ENCODE results near the gene CLDN2. TPM values are rescaled to one million over a fixed set of nuclear protein-coding genes. Genes with fewer than 3 reads are reported as not detected.
"Not testable (repeated sequence)": the region's sequence is repeated elsewhere in the genome, so short reads cannot be mapped to it uniquely, and the experiment has no call there.

CLDN2 gene, protein sequence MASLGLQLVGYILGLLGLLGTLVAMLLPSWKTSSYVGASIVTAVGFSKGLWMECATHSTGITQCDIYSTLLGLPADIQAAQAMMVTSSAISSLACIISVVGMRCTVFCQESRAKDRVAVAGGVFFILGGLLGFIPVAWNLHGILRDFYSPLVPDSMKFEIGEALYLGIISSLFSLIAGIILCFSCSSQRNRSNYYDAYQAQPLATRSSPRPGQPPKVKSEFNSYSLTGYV
- not detected in 2 replicates for total RNA-seq (2014; rRNA removed; shearing (Covaris generic))
- polyA plus RNA-seq (2015; cell fraction: cytosol; rRNA removed), result not detected in 2 replicates
- polyA plus RNA-seq (2015; cell fraction: nucleus; rRNA removed), result not detected in 2 replicates

DNA sequence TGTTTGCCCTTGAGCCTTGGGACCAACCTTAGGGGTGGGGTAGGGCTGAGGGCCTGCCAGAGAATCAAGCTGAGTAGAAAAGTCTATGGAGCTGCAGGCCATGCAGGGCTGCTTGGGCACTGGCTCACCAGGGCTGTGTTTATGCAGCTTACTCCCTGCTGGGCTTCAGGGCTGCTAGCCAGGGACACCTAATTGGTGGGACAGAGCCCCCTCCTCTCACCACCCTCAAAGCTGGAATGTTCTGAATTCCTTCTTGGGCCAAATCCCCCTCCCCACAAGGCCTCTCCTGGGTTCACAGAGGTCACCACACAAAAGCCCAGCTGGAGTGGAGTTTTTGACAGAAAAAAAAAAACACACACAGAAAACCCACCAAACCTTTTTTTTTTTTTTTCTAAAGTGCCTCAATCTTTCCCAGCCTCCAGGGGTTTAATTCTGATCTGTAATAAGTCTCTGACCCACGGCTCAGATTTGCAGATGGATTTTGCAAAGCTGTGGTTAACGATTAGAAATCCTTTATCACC lies at the start of gene CLDN2:
Gene CLDN2 (plus strand): TSS at position 471 of the 521 bp plus-strand sequence. CDS start 7,827 bp downstream, outside the sequence.
- in situ Hi-C loops (cut with HindIII; ENCODE audit: low pct_unique_long_range_greater_than_20kb, low sequenced_read_pairs), result no loop called here
- DNase-seq (ENCODE audit: low read depth, low spot score), result no peak

GRCh38 chrX:106872796-106873195 lies 47.4 kb upstream of the CLDN2 start:
- in situ Hi-C loops (cut with HindIII; ENCODE audit: low pct_unique_long_range_greater_than_20kb, low sequenced_read_pairs); DNase-seq (ENCODE audit: low read depth, low spot score): not testable (repeated sequence)

DNA sequence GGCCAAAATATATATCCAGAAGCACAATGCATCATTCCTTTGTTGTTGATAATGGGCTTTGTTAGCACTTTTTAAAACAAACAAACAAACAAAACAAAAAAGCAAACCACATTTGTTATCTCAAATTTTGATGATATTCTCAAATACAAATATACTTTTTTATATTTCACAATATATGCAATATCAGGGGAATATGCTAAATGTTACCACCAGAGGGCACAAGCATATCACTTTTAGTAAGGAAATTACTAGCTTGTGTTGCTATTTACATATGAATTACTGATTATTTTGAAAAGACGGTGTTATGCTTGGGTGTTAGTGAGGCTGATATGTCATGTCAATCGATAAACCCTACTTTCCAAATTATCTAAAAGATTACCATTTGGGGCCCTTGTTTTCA lies 46.1 kb upstream of the CLDN2 start:
- DNase-seq (ENCODE audit: low read depth, low spot score), result peak; percentile 46
- in situ Hi-C loops (cut with HindIII; ENCODE audit: low pct_unique_long_range_greater_than_20kb, low sequenced_read_pairs), result no loop called here

GRCh38 chrX:106875151-106875550 lies 45.1 kb upstream of the CLDN2 start:
- in situ Hi-C loops (cut with HindIII; ENCODE audit: low pct_unique_long_range_greater_than_20kb, low sequenced_read_pairs), result no loop called here
- no peak for DNase-seq (ENCODE audit: low read depth, low spot score)

GRCh38 chrX:106889468-106889867 lies 30.7 kb upstream of the CLDN2 start:
- no peak for DNase-seq (ENCODE audit: low read depth, low spot score)
- in situ Hi-C loops (cut with HindIII; ENCODE audit: low pct_unique_long_range_greater_than_20kb, low sequenced_read_pairs), result no loop called here

- DNase-seq (ENCODE audit: low read depth, low spot score), result no peak
- in situ Hi-C loops (cut with HindIII; ENCODE audit: low pct_unique_long_range_greater_than_20kb, low sequenced_read_pairs), result no loop called here
These were observed 28.3 kb upstream of the CLDN2 start for GRCh38 chrX:106891762-106892460.

DNA sequence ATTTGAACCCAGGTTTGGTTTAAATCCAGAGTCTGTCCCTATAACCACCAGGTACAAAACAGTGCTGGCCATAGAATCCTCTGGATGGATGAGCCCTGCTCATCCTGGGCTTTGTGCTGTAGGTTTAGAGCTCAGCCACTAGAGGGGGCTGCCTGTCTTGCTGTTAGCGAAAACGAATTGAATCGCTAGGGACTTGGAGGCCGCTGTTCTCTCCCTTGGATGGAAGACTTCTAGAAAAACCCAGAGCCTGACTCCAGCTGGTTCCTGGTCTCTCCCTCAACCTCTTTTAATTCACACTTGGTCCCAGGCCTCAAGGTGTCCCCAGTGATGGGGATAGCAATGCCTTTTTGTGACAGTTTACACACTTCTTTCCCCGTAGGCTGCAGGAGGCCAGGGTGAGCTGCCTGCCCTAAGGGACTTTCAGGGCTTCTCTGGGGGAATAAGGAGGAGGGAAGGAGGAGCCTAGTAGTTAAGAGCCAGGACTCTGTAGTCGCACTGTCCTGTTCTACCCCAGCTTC lies 25.8 kb upstream of the CLDN2 start:
- in situ Hi-C loops (cut with HindIII; ENCODE audit: low pct_unique_long_range_greater_than_20kb, low sequenced_read_pairs), result no loop called here

GRCh38 chrX:106894978-106895452 lies 25.2 kb upstream of the CLDN2 start:
- in situ Hi-C loops (cut with HindIII; ENCODE audit: low pct_unique_long_range_greater_than_20kb, low sequenced_read_pairs), result no loop called here
- no peak for DNase-seq (ENCODE audit: low read depth, low spot score)

More for the DNA sequence above, 25.8 kb upstream of the CLDN2 start:
- DNase-seq (ENCODE audit: low read depth, low spot score), result peak; percentile 81

GRCh38 chrX:106897259-106897658 lies 22.9 kb upstream of the CLDN2 start:
- in situ Hi-C loops (cut with HindIII; ENCODE audit: low pct_unique_long_range_greater_than_20kb, low sequenced_read_pairs), result no loop called here

DNA sequence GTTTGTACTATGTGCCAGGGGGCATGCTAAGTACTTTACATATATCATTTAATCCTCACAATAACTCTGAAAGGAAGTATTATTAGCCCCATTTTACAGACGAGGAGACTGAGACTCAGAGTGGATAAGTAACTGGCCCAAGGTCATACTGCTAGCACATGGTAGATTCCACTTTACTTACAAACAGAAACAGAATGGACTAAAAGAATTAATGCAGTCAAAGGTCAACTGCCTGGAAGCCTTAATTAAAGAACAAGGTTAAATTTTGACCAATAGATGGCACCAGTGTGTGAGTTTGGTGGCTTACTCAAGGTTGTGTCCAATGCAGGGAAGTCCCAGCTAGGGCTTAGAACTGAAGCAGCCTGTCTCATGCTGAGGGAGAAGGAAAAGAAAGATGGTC lies 21.7 kb upstream of the CLDN2 start:
- in situ Hi-C loops (cut with HindIII; ENCODE audit: low pct_unique_long_range_greater_than_20kb, low sequenced_read_pairs), result no loop called here
- peak; percentile 81 for DNase-seq (ENCODE audit: low read depth, low spot score)

More at GRCh38 chrX:106897259-106897658, 22.9 kb upstream of the CLDN2 start:
- no peak for DNase-seq (ENCODE audit: low read depth, low spot score)

DNA sequence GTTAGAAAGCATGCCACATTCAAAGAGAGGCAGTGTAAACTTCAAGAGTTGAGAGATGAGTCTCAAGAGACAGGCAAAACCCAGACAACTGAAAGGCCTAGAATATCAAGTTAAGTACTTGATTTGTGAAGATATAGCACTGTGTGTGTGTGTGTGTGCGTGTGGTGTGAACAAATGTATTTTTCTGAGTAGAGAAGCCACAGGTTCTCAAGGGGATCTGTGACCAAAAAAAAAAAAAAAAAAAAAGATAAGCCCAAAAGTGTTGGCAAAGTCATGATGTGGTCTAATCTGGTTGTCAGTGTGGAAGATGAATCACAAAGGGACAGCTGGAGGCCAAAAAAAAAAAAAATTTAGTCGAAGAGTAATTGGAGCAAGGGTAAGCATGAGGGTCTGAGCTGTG lies 20.9 kb upstream of the CLDN2 start:
- DNase-seq (ENCODE audit: low read depth, low spot score), result no peak
- in situ Hi-C loops (cut with HindIII; ENCODE audit: low pct_unique_long_range_greater_than_20kb, low sequenced_read_pairs), result no loop called here

DNA sequence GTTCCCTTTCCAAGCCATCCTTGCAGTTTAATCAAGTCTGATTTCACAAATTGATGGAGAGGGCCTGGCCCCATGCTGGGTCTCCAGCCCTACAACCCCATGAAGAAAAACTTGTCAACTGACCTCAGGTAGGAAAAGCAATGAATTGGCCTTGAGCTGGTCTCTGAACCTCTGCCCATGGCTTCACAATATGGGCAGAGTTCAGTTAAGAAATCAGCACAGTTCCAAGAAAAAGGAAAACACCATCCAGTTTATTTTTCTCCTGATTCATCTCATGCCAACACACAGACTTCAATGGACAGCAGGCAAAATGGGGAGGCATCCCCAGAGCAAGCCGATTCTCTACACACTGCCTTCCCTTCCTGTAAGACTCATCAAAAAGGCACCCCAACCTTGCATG lies 20.4 kb upstream of the CLDN2 start:
- in situ Hi-C loops (cut with HindIII; ENCODE audit: low pct_unique_long_range_greater_than_20kb, low sequenced_read_pairs), result no loop called here
- no peak for DNase-seq (ENCODE audit: low read depth, low spot score)

DNA sequence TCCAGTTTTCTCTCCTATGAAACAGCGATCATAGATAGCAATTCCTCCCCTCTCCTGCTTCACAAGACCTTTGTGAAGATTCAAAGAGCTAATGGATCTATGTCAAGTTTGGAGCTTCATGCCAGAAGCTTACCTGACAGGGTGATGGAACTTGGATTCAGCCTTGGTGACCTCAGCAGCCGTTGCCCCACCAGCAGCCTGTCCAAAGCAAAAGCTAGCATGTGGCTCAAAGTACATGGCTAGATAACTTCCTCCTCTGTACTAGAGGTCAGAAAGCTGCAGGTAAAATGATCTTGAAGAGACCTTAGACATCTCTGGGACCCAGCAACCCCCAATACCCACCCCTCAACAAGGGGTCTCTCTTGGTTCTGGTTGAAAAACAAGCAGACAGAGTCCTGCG lies 18.9 kb upstream of the CLDN2 start:
- no peak for DNase-seq (ENCODE audit: low read depth, low spot score)
- in situ Hi-C loops (cut with HindIII; ENCODE audit: low pct_unique_long_range_greater_than_20kb, low sequenced_read_pairs), result no loop called here

GRCh38 chrX:106901781-106902219 lies 18.4 kb upstream of the CLDN2 start:
- in situ Hi-C loops (cut with HindIII; ENCODE audit: low pct_unique_long_range_greater_than_20kb, low sequenced_read_pairs), result no loop called here
- no peak for DNase-seq (ENCODE audit: low read depth, low spot score)

GRCh38 chrX:106902684-106903083 lies 17.5 kb upstream of the CLDN2 start:
- in situ Hi-C loops (cut with HindIII; ENCODE audit: low pct_unique_long_range_greater_than_20kb, low sequenced_read_pairs), result no loop called here
- no peak for DNase-seq (ENCODE audit: low read depth, low spot score)

- DNase-seq (ENCODE audit: low read depth, low spot score), result no peak
- in situ Hi-C loops (cut with HindIII; ENCODE audit: low pct_unique_long_range_greater_than_20kb, low sequenced_read_pairs), result no loop called here
These were observed 16.8 kb upstream of the CLDN2 start, which contains the start of gene RIPPLY1 for GRCh38 chrX:106903291-106903824. Gene RIPPLY1, minus strand, starts transcription at chrX:106903341. Its CDS starts 54 bp downstream, at chrX:106903287.

DNA sequence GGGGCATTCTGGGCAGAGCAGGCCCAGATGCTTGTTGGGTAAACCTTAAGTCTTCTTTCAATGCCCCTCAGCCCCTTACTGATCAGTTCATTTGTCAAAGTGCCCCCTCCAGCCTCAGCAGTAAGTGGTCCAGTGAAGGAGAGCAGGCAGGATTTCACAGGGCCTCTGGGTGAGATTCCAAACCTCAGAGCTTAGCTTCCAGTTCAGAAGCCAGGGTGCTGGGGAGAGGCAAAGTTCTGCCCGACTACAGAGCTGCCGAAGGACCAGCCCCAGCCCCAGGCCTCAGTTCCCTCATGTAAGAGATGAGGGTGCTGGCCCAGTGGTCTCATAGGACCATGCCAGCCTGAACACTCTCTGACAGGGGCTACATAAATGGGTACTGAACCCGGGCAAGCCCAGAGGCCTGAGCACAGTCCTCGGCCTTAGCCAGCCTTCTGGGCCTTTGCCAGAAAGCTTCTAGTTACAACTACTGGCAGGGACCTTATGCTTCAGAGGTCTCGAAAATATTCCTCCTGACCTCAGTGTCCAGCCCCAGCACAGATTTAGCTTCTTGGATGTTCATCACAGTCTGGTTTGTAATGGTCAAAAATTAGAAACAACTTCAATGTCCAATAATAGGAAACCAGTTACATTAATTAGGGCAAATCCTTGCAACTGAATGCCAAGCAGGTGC lies 16.2 kb upstream of the CLDN2 start:
- DNase-seq (ENCODE audit: low read depth, low spot score), result no peak
- in situ Hi-C loops (cut with HindIII; ENCODE audit: low pct_unique_long_range_greater_than_20kb, low sequenced_read_pairs), result no loop called here

Data from SK-MEL-5 (cell line).